ENCODE measurements around the gene KCNIP4.

Gene KCNIP4

GRCh38 chr4:21900211-21900610, 48.4 kb downstream of the KCNIP4 start:
- DNase-seq: no peak

GRCh38 chr4:21898101-21898500, 50.5 kb downstream of the KCNIP4 start:
- no peak for DNase-seq

GRCh38 chr4:21896767-21897166, 51.8 kb downstream of the KCNIP4 start:
- no peak for DNase-seq

- no peak for DNase-seq
These were observed 55.4 kb downstream of the KCNIP4 start for GRCh38 chr4:21893136-21893535.

GRCh38 chr4:21890231-21890630, 58.3 kb downstream of the KCNIP4 start:
- DNase-seq: no peak

- no peak for DNase-seq
These were observed 60.2 kb downstream of the KCNIP4 start for GRCh38 chr4:21888195-21888976.

- DNase-seq: no peak
These were observed 61.1 kb downstream of the KCNIP4 start for GRCh38 chr4:21887481-21887880.

- no peak for DNase-seq
These were observed 62.8 kb downstream of the KCNIP4 start for GRCh38 chr4:21885770-21886169.

GRCh38 chr4:21885241-21885640, 63.3 kb downstream of the KCNIP4 start:
- DNase-seq: no peak

GRCh38 chr4:21884615-21885014, 64.0 kb downstream of the KCNIP4 start:
- no peak for DNase-seq

GRCh38 chr4:21882051-21882839, 66.3 kb downstream of the KCNIP4 start:
- no peak for DNase-seq

- no peak for DNase-seq
These were observed 69.4 kb downstream of the KCNIP4 start for GRCh38 chr4:21879187-21879586.

- DNase-seq: no peak
These were observed 71.9 kb downstream of the KCNIP4 start for GRCh38 chr4:21876711-21877110.

GRCh38 chr4:21873145-21873544, 75.4 kb downstream of the KCNIP4 start:
- DNase-seq: no peak

- no peak for DNase-seq
These were observed 76.5 kb downstream of the KCNIP4 start for GRCh38 chr4:21872101-21872500.

- DNase-seq: no peak
These were observed 78.4 kb downstream of the KCNIP4 start for GRCh38 chr4:21869978-21870745.

GRCh38 chr4:21864686-21865085, 83.9 kb downstream of the KCNIP4 start:
- DNase-seq: no peak

- no peak for DNase-seq
These were observed 85.7 kb downstream of the KCNIP4 start for GRCh38 chr4:21862917-21863316.

GRCh38 chr4:21858971-21859370, 89.6 kb downstream of the KCNIP4 start:
- DNase-seq: no peak

- no peak for DNase-seq
These were observed 91.8 kb downstream of the KCNIP4 start for GRCh38 chr4:21856754-21857153.

GRCh38 chr4:21856301-21856700, 92.3 kb downstream of the KCNIP4 start:
- DNase-seq: no peak

- DNase-seq: no peak
These were observed 99.5 kb downstream of the KCNIP4 start for GRCh38 chr4:21849077-21849476.

- no peak for DNase-seq
These were observed 100.6 kb downstream of the KCNIP4 start for GRCh38 chr4:21848021-21848420.

GRCh38 chr4:21845663-21846062, 102.9 kb downstream of the KCNIP4 start:
- DNase-seq: no peak
